Cerebellar nuclear complex (tissue), 1 donor: Measurements from ENCODE around the gene WDR19.

Source experiments
- DNase-seq, 2 experiments: peaks; one replicate each; lab custom pipeline; 2025; lab: John Stamatoyannopoulos, UW

The WDR19 gene

DNA sequence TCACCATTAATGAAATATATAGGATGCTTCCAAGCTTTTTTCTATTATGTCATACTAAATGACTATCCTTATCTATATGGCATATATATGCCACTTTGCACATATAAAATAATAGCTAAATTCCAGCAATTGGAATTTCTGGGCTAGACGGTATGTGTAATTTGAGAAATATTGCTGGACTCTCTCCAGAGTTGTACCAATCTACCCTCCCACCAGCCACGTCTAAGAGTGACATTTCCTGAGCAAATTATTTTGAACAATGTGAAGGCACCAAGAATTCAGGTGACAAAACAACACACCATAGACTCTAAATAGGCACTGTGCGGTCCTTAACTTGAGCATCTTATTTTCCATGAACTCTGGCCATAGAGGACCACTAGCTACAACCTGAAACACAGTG is 121.5 kb downstream of the WDR19 start:
- DNase-seq: no peak

DNA sequence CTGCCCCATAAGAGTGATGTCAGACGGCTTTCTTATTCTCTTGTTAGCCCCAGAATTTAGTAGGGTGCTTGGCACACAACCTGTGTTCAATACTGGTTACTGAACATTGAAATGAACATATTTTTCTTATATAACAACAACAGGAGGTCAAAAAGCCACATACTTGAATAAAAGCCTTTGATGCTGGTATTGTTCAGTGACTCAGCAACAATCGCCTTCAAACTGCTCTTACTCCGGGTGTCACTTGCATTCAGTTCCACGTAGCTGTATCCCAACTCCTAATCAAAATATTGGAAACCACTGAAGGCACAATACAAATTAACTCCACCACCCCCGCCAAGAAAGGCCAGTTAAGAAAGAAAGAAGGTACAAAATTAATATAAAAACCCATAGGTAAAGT is 122.3 kb downstream of the WDR19 start:
- no peak for DNase-seq

DNA sequence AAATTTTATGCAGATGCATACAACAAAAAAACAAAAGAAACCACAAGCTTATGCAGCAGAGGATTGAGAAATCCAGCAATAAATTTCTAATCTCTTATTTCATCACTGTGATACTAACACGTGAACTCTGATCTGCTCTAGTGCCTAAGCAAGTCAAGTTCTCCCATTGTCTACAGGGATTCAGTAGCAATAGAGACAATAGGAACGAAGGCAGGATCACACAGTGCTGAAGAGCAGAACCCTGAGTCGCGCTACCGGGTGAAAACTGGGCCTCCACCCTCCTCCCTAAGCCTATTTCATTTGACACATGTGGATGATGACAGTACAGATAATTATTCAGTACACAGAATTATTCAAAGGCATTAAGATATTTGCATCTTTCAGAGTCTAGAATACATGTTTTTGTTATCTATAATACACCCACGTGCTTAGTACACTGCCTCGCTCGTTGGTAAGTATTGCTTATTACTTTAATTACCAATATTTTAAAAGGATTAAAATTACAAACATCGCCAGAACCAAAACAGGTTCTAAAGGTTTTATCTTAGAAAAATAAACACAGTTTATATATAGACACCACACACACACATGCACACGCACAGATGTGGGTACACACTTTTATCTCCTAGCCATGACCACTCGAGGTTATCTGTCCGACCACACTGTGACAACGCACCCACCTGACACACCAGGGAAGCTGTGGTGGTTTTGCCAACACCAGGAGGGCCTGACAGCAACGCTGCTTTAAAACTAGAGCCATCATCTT is 123.8 kb downstream of the WDR19 start:
- no peak for DNase-seq

DNA sequence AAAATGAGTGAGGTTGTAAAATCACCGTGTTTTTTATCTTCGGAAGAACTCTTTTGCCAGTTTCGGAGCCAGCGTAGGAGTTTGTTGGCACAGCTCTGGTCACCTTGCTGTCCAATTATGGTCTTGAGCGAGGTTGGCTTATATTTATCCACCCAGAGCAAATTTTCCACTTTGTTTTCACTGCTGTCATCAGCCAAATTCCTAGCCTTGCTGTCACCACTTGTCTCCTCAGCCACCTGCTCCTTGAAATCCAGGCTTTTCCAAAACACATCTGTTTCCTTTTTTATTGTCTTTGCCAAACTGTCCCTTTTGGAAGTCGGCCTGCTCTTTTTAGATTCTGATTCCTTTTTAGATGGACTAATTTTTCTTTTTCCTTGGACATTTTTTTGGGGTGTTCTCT is 126.3 kb downstream of the WDR19 start:
- DNase-seq: peak in 1 of 2 experiments; percentile 4

DNA sequence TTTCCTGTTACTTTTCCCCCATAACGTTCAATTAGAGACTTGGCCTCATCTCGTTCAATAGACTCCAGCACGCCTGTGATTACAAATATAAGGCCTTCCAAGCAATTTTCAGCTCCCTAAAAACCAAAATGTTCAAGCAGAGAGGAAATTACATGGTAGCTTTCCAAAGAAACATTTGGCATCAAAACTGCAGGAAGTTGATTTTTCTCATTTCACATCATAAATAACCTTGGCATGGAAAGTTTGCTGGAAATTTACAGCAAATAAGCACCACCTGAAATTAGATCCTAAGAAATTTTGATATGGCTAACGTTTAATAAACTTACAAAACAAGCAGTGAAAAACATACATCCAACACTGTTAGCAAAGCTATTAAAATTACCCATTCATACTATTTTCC is 130.5 kb downstream of the WDR19 start:
- peak in 1 of 2 experiments; percentile 9 for DNase-seq

DNA sequence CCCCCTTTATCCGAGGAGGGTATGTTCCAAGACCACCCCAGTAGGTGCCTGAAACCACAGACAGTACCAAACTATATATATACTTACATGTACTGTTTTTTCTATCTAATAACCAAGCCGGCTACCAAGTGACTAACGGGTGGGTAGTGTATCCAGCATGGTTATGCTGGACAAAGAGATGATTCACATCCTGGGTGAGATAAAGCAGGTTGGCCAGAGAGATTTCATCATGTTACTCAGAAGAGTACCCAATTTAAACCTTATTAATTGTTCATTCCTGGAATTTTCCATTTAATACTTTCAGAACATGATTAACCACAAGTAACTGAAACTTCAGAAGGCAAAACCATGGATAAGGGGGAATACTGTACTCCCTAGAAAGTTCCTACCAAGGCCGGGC is 137.3 kb downstream of the WDR19 start:
- DNase-seq: no peak

DNA sequence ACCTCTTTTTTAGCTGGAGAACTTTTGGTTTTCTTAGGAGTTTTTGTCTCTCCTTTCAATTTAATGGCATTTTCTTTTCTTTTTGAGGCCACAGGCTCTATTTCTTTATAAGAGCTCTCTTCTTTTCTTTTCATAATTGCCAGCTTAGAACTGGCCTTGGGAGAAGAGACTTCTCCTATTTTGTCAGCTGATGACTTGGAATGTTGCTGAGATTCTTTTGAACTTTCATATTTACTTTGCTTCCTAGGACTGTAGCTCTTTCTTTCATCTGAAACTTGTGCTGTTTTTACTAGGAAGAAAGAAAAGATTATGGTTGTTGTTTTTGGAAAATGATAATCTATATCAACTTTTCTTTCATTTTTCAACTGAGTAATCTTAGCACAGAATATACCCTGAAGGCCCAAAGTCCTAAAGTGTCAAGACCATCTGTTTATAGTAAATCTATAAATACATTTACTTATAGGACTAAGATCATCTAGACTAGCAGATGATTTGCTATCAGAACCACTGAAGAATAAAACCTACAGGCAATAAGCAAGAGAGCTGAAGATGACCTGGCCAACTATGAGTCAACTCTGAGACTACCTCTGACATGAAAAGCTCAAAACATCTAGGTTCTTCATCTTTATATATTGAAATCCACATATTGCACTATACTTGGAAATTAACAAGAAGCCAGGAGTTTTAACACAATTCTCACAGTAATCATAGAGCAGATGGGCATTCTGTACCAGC is 138.2 kb downstream of the WDR19 start:
- DNase-seq: no peak

DNA sequence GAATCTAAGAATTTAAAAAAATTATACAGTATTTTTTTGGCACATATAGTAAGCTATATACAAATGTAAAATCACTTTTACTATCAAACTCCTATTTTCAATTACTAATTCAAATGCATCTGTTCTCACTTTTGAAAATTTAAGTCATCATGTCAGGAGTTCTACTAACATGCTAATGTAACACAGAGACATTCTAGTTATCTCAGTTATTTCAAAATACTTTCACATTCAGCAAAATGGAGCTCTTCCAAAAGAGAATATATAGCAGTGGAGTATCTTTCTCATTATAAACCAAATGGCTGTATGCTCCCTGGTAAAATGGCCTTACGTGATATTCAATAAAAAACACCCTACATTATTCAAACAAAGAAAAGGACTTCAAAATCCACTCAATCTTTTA is 141.5 kb downstream of the WDR19 start:
- no peak for DNase-seq

DNA sequence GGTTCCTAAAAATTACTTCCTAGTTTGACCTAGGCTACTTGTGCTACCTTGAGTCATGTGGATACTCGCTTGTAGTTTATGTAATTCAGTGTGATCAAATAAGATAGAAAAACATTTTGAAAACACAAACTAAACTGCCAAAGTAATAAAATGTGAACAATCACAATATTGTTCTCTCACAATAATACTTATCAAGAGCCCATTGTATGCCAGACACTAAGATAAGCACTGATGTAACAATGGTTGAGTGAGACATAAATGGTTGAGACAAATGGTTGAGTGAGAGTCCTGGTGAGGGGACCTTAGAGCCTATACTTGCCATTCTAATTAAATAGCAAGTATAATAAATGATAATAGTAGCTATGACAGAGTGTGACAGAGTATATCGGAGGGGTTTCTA is 142.1 kb downstream of the WDR19 start:
- DNase-seq: no peak

DNA sequence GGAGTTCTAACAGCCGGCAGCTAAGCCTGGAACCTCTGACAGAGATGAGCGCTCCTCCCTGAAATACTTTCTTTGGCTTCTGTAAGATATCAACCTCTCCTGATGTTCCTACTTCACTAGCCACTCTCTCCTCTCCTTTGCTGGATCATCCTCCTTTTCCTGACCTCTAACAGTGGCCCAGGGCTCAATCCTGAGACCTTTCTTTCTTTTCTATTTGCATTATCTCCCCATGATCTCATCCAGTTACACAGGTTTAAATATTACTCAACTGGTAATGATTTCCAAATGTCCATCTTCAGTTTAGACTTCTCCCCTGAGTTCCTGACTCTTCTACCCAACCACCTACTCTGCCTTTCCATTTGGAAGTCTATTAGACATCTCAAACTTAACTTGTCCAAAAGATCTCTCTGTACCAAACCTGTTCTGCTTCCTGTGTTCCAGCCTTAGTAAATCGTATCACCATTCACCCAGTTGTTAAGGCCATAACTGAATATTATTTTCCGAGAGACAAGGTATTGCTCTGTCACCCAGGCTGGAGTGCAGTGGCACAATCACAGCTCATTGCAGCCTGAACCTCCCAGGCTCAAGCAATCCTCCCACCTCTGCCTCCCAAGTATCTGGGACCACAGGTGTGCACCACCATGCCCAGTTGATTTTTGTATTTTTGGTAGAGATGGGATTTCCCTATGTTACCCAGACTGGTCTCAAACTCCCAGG is 142.7 kb downstream of the WDR19 start:
- no peak for DNase-seq

DNA sequence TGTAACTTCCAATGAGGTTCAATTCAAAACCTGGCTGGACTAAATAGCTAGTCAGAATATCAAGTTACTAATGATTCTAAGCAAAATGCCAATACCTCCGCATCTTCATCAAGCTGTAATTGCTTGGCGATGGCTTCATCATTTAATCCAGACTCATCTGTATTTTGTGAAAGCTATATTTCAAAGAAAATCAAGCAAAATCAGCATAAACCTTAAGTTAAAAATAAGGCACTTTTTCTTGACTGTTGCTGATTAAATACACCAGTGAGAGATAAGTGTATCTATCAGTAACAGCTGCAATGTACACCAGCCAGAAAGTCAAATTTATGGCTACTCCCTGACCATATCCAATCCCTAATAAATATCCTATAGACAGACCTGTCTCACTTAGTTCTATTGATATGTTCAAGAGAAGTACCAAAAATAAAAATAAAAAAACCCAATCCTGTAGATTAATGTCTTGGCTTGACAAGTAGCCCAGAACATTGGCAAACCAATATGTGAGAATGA is 144.2 kb downstream of the WDR19 start:
- DNase-seq: no peak

DNA sequence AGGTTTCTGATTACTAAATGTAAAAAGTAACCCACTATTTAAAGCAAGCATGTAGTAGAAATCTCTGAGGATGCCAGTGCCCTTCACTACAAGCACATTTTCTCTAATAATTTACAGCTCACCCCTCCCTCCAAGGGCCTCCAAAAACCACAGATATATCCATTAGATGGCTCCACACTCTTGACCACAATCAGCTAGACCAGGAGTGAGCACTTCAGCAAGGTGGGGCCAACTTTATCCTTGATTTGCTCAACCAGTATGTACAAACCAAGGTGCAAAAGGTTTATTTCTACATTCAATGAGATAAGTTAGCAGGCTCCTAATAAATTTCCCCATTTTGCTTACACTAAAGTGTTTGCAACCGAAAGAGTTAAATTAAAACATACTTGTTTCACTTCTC is 148.0 kb downstream of the WDR19 start:
- no peak for DNase-seq

DNA sequence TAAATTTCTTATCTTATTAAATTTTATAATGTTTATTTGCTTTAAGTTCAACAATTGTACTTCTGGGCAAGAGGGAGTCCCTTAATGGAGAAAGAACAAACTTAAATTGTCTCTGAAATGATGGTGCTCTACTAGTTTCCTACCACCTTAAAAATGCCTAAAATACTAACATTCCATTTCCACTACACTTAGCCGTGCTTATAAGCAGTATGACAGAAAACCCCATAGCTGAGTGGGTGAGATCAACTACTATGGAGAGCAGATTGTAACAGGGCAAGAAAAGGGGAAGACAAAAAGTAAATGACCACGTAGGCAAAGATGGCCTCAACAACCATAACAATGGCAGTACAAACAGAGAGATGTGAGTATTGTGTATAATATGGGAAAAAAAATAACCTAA is 148.9 kb downstream of the WDR19 start:
- no peak for DNase-seq
